ENCODE data around the gene CTSC.

DNA sequence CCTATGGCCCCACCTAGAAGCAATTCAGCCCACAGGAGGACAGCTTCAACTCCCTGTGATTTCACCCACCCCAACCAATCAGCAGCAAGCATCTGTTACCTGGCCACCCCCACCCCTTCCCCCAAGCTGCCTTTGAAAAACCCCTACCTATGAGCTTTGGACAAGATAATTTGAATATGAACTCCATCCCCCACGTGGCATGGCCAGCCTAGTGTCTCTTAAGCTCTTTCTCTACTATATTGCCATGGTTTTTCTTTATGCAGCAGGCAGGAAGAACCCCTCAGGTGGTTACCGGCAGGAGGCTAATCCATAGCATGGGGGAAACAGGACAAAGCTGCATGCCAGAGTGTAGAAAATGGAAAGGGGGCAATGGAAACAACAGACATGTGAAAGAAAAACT is 29.0 kb downstream of the CTSC start:
- TF ChIP-seq, protein P1, sequence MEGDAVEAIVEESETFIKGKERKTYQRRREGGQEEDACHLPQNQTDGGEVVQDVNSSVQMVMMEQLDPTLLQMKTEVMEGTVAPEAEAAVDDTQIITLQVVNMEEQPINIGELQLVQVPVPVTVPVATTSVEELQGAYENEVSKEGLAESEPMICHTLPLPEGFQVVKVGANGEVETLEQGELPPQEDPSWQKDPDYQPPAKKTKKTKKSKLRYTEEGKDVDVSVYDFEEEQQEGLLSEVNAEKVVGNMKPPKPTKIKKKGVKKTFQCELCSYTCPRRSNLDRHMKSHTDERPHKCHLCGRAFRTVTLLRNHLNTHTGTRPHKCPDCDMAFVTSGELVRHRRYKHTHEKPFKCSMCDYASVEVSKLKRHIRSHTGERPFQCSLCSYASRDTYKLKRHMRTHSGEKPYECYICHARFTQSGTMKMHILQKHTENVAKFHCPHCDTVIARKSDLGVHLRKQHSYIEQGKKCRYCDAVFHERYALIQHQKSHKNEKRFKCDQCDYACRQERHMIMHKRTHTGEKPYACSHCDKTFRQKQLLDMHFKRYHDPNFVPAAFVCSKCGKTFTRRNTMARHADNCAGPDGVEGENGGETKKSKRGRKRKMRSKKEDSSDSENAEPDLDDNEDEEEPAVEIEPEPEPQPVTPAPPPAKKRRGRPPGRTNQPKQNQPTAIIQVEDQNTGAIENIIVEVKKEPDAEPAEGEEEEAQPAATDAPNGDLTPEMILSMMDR (IDR thresholded peaks at IDR 0.05; ENCODE audit: poor library complexity, severe bottlenecking), result no peak
- no peak for TF ChIP-seq EP300 (conservative IDR thresholded peaks at IDR 0.05; ENCODE audit: poor library complexity, severe bottlenecking)
- TF ChIP-seq, protein P2, sequence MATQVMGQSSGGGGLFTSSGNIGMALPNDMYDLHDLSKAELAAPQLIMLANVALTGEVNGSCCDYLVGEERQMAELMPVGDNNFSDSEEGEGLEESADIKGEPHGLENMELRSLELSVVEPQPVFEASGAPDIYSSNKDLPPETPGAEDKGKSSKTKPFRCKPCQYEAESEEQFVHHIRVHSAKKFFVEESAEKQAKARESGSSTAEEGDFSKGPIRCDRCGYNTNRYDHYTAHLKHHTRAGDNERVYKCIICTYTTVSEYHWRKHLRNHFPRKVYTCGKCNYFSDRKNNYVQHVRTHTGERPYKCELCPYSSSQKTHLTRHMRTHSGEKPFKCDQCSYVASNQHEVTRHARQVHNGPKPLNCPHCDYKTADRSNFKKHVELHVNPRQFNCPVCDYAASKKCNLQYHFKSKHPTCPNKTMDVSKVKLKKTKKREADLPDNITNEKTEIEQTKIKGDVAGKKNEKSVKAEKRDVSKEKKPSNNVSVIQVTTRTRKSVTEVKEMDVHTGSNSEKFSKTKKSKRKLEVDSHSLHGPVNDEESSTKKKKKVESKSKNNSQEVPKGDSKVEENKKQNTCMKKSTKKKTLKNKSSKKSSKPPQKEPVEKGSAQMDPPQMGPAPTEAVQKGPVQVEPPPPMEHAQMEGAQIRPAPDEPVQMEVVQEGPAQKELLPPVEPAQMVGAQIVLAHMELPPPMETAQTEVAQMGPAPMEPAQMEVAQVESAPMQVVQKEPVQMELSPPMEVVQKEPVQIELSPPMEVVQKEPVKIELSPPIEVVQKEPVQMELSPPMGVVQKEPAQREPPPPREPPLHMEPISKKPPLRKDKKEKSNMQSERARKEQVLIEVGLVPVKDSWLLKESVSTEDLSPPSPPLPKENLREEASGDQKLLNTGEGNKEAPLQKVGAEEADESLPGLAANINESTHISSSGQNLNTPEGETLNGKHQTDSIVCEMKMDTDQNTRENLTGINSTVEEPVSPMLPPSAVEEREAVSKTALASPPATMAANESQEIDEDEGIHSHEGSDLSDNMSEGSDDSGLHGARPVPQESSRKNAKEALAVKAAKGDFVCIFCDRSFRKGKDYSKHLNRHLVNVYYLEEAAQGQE (IDR thresholded peaks at IDR 0.05; ENCODE audit: borderline replicate concordance), result no peak
